HepG2 (cell line): ENCODE results near the gene NEK7. TPM values are rescaled to one million over a fixed set of nuclear protein-coding genes. Genes with fewer than 3 reads are reported as not detected.

ENCODE experiments used
- GATAD1 ChIP-seq: IDR thresholded peaks from 2 replicates; pipeline ENCODE4 v1.6.1; 2016; ENCODE audit warnings: missing genetic modification reagents, missing compliant biosample characterization
- HNF4A ChIP-seq: sonication (generic); formaldehyde crosslinking; IDR thresholded peaks from 2 replicates; pipeline ENCODE4 v1.4.0; 2020; ENCODE audit warnings: missing genetic modification reagents
- SAFB2 ChIP-seq: sonication (generic); formaldehyde crosslinking; IDR thresholded peaks from 2 replicates; pipeline ENCODE4 v1.5.1; 2020; ENCODE audit warnings: missing genetic modification reagents, low read depth, mild to moderate bottlenecking, borderline replicate concordance
- STAG1 ChIP-seq: sonication (generic); formaldehyde crosslinking; IDR thresholded peaks from 2 replicates; pipeline ENCODE4 v1.4.0; 2020; ENCODE audit warnings: missing genetic modification reagents
- SUZ12 ChIP-seq: fragments of 150-350 bp; IDR thresholded peaks from 2 replicates; pipeline ENCODE4 v1.6.1; 2014; ENCODE audit warnings: low read depth, low read length
- ZNF768 ChIP-seq: sonication (generic); formaldehyde crosslinking; IDR thresholded peaks from 2 replicates; pipeline ENCODE4 v1.4.0; 2020; ENCODE audit warnings: missing genetic modification reagents
- polyA plus RNA-seq, 8 experiments: library from polyadenylated mRNA; depleted of rRNA in 3 of 8; stranded (reverse) in 7 of 8; unstranded in 1 of 8; fragments of >200 nt; fragmentation: Illumina TruSeq in 4 of 8; extraction: Trizol in 4 of 8; gene quantifications; 2 replicates each; pipeline versions ENCODE4 v1.2.1 to v1.2.3, GENCODE V29; 2011 to 2016; ENCODE audit warnings: low read depth in 4 of 8, missing spikeins in 1 of 8, mixed read lengths in 1 of 8; ENCODE audit not compliant: insufficient read depth in 1 of 8
- total RNA-seq, 5 experiments: library from RNA; depleted of rRNA; stranded (reverse); fragments of >200 nt; fragmentation: Illumina TruSeq; extraction: Trizol; gene quantifications; 2 replicates each; pipeline ENCODE4 v1.2.3, GENCODE V29; 2016; ENCODE audit warnings: low read depth in 1 of 5
- TF ChIP-seq, protein P1 (sequence below): sonication (generic); formaldehyde crosslinking; IDR thresholded peaks from 2 replicates; pipeline ENCODE4 v1.5.1; 2020; ENCODE audit warnings: missing genetic modification reagents, mild to moderate bottlenecking, borderline replicate concordance
- TF ChIP-seq, protein P2 (sequence below): sonication (generic); formaldehyde crosslinking; IDR thresholded peaks from 2 replicates; pipeline ENCODE4; 2020; ENCODE audit warnings: missing genetic modification reagents, mild to moderate bottlenecking, borderline replicate concordance
- TF ChIP-seq, protein P3 (sequence below): sonication (generic); formaldehyde crosslinking; IDR thresholded peaks from 2 replicates; pipeline ENCODE4 v1.5.0; 2020; ENCODE audit warnings: missing genetic modification reagents
- TF ChIP-seq, protein P4 (sequence below): IDR thresholded peaks from 2 replicates; pipeline ENCODE4 v1.6.1; 2016; ENCODE audit warnings: missing genetic modification reagents, missing compliant biosample characterization

Gene NEK7
- total and polyA plus RNA-seq, 2 of the 13 experiments (the other 11 are each of a cell fraction or from before 2014, with no cell fraction given), result 18.1 to 19.2 TPM

DNA sequence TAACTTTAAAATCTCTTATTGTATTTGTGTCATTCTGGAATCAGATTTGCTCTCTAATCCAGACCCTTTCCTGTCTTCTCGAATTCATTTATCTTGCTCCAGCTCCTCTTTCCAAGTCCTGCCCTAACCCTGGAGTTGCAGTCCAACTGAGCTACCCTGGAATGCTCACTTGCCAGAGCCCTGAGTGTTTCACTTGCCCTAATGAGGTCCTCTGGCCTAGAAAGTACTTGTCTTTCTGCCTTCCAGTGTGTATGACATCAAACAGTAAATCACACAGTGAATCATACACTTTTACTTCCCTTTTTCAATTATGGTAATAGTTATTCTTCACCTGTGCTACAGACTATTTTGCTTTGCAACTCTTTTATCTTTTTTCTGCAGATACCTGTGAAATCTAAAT lies 96.9 kb downstream of the NEK7 start (continued):
- TF ChIP-seq, protein P1, sequence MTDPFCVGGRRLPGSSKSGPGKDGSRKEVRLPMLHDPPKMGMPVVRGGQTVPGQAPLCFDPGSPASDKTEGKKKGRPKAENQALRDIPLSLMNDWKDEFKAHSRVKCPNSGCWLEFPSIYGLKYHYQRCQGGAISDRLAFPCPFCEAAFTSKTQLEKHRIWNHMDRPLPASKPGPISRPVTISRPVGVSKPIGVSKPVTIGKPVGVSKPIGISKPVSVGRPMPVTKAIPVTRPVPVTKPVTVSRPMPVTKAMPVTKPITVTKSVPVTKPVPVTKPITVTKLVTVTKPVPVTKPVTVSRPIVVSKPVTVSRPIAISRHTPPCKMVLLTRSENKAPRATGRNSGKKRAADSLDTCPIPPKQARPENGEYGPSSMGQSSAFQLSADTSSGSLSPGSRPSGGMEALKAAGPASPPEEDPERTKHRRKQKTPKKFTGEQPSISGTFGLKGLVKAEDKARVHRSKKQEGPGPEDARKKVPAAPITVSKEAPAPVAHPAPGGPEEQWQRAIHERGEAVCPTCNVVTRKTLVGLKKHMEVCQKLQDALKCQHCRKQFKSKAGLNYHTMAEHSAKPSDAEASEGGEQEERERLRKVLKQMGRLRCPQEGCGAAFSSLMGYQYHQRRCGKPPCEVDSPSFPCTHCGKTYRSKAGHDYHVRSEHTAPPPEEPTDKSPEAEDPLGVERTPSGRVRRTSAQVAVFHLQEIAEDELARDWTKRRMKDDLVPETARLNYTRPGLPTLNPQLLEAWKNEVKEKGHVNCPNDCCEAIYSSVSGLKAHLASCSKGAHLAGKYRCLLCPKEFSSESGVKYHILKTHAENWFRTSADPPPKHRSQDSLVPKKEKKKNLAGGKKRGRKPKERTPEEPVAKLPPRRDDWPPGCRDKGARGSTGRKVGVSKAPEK (CRISPR knock-in tag), result no peak
- TF ChIP-seq, protein P2, sequence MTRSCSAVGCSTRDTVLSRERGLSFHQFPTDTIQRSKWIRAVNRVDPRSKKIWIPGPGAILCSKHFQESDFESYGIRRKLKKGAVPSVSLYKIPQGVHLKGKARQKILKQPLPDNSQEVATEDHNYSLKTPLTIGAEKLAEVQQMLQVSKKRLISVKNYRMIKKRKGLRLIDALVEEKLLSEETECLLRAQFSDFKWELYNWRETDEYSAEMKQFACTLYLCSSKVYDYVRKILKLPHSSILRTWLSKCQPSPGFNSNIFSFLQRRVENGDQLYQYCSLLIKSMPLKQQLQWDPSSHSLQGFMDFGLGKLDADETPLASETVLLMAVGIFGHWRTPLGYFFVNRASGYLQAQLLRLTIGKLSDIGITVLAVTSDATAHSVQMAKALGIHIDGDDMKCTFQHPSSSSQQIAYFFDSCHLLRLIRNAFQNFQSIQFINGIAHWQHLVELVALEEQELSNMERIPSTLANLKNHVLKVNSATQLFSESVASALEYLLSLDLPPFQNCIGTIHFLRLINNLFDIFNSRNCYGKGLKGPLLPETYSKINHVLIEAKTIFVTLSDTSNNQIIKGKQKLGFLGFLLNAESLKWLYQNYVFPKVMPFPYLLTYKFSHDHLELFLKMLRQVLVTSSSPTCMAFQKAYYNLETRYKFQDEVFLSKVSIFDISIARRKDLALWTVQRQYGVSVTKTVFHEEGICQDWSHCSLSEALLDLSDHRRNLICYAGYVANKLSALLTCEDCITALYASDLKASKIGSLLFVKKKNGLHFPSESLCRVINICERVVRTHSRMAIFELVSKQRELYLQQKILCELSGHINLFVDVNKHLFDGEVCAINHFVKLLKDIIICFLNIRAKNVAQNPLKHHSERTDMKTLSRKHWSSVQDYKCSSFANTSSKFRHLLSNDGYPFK (CRISPR knock-in tag), result no peak
- TF ChIP-seq GATAD1 (CRISPR knock-in tag) (no peak), STAG1 (CRISPR knock-in tag) (no peak), ZNF768 (no peak), HNF4A (CRISPR knock-in tag) (no peak), SUZ12 (no peak), SAFB2 (CRISPR knock-in tag) (no peak)
- TF ChIP-seq, protein P3, sequence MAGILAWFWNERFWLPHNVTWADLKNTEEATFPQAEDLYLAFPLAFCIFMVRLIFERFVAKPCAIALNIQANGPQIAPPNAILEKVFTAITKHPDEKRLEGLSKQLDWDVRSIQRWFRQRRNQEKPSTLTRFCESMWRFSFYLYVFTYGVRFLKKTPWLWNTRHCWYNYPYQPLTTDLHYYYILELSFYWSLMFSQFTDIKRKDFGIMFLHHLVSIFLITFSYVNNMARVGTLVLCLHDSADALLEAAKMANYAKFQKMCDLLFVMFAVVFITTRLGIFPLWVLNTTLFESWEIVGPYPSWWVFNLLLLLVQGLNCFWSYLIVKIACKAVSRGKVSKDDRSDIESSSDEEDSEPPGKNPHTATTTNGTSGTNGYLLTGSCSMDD, result no peak
- TF ChIP-seq, protein P4, sequence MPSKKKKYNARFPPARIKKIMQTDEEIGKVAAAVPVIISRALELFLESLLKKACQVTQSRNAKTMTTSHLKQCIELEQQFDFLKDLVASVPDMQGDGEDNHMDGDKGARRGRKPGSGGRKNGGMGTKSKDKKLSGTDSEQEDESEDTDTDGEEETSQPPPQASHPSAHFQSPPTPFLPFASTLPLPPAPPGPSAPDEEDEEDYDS (CRISPR knock-in tag), result no peak
